ACC112 (cell line): ENCODE results near the gene KCNMA1.
A peak's percentile ranks its signal among the peaks of the same experiment; 100 is the strongest.

Experiments used
- H2AFZ ChIP-seq: fragments of 200-600 bp; sonication (generic); one replicate; pipeline ENCODE4 v1.6.0; 2017; ENCODE audit warnings: antibody characterized with exemption, low read length; ENCODE audit not compliant: unreplicated experiment
- H3K27ac ChIP-seq: fragments of 200-600 bp; sonication (generic); 2 replicates; pipeline ENCODE4 v1.5.1; 2014; ENCODE audit warnings: low read depth, mild to moderate bottlenecking, antibody characterized with exemption, low read length, moderate library complexity
- H3K27me3 ChIP-seq: fragments of 200-600 bp; sonication (generic); 2 replicates; pipeline ENCODE4 v1.6.1; 2014; ENCODE audit warnings: mild to moderate bottlenecking, antibody characterized with exemption, low read length, moderate library complexity, mixed read lengths; ENCODE audit not compliant: insufficient read depth
- H3K36me3 ChIP-seq: fragments of 200-600 bp; sonication (generic); 2 replicates; pipeline ENCODE4 v1.6.1; 2016; ENCODE audit warnings: mild to moderate bottlenecking, antibody characterized with exemption, low read length, moderate library complexity, mixed read lengths; ENCODE audit not compliant: insufficient read depth
- H3K4me1 ChIP-seq: fragments of 200-600 bp; sonication (generic); one replicate; pipeline ENCODE4 v1.6.1; 2016; ENCODE audit warnings: low read length, mixed read lengths; ENCODE audit not compliant: insufficient read depth, unreplicated experiment, control insufficient read depth
- H3K4me3 ChIP-seq: fragments of 200-600 bp; sonication (generic); 2 replicates; pipeline ENCODE4 v1.5.1; 2014; ENCODE audit warnings: mild to moderate bottlenecking, low read depth, low read length
- H3K79me2 ChIP-seq: fragments of 200-600 bp; sonication (generic); one replicate; pipeline ENCODE4 v1.6.0; 2016; ENCODE audit warnings: low read length; ENCODE audit not compliant: control insufficient read depth, unreplicated experiment, insufficient read depth

KCNMA1 gene

DNA sequence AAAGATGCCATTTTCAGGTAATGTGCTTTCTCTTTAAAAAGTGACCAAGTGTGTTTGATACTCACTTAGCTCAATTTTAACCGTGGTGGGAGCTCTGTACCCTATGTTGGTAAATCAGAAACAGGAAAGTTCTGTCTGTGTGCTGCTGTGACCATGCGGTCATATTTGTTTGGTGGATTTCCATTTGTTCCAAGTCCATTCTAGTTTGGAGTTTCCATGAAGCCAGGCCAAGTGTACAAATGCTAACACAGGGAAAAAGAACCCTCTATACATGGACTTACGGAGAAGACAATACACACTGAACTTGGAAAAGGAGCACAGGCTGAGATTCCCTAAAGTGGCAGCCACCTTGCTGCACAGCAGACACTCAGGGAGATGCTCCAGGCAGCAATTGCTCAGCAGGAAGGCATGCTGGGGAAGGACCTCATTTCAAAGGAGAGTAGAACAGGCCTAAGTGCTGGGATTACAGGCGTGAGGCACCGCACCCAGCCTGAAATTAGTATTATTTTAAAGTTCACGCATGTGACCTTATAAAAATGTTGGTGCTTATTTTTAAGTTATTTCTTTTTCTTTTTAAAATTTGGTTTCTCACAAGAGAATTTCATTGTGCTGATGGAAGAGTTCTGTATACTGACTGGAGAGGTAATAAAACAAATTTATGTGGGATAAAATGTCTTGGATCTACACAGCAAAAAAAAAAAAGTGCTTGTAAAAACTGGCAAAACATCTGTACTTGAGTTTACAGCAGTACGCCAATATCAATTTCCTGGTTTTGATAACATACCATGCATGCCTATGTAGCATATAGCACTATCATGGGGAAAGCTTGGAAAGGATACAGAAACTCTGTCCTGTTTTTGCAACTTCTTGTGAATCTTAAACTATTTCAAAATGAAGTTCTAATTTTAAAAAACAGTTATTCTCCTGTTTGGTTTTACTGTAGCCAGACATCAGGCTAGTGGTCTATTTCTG is 436.2 kb downstream of the KCNMA1 start:
- no peaks in the 10 kb centered on the region for H3K79me2 ChIP-seq

DNA sequence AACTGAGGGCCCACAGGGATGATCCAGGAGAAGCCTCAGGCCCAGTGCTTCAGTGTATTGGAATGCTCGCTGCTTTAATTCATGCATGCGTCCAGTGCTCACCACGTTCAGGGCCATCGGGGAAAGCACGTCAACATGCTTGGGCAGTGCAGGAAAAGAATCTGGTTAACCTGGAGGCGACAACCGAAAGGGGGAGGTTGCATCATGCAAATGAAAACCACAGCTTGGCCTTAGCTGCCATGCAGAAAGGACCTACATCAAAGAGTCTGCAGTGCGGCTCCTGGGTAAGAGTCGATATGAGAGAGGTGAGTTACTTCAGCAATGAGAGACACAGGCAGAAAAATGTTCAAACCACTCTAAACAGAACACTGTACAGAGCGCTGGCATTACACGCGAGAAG is 440.1 kb downstream of the KCNMA1 start:
- no peaks in the 10 kb centered on the region for H3K79me2 ChIP-seq
- no peaks in the 10 kb centered on the region for H3K27me3 ChIP-seq
- H3K27ac ChIP-seq: no peak overlapping the region
- H3K36me3 ChIP-seq: no peaks in the 10 kb centered on the region
- no peak overlapping the region for H2AFZ ChIP-seq
- H3K4me3 ChIP-seq: no peak overlapping the region
- H3K4me1 ChIP-seq: peaks cover 20% of the 10 kb centered on the region

More for the DNA sequence above, 436.2 kb downstream of the KCNMA1 start:
- Histone ChIP-seq H2AFZ (no peak overlapping the region), H3K27ac (no peak overlapping the region), H3K27me3 (no peaks in the 10 kb centered on the region), H3K4me3 (no peak overlapping the region), H3K4me1 (no peaks in the 10 kb centered on the region), H3K36me3 (no peaks in the 10 kb centered on the region)

DNA sequence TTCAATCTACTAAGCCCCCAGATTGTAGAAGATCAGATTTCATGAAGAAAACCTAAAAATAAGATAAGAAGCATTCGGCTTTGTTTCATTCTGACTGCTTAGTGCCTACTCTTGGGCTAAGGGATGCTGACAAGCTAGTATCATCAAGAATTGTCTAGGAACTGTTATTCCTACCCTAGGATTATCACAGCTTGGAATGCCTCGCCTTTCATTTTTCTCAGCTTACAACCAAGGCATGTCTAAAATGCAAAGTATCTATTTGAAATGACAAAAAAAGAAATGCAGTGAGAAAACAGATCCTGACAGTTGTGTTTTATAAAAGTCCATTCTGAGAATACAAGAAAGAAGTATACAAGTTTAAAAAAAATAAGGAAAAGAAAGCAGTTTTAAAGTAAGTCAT is 441.0 kb downstream of the KCNMA1 start:
- Histone ChIP-seq H2AFZ (no peak overlapping the region), H3K79me2 (no peaks in the 10 kb centered on the region), H3K36me3 (no peaks in the 10 kb centered on the region)

DNA sequence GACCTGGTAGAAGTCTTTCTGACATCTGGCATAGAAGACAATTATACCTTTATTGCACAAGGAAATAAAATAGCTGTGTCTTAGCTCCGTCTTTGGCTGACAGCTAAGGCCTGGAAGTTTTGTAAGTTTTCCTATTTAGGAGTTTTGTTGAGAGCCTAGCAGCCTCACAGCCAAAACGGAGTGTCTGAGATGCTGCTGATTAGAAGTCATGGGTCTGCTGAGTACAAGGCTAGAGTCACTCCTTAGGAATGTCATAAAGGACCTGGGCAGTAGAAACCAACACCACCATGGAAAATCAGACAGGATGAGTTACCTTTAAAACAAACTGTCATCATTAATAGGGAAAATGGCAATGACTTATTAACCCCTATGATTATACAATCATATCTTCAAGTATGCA is 442.5 kb downstream of the KCNMA1 start:
- Histone ChIP-seq H3K27me3 (no peaks in the 10 kb centered on the region), H3K79me2 (no peaks in the 10 kb centered on the region), H3K4me3 (no peak overlapping the region), H2AFZ (no peak overlapping the region), H3K4me1 (peaks cover 29% of the 10 kb centered on the region), H3K27ac (peak overlapping the region; percentile 50), H3K36me3 (no peaks in the 10 kb centered on the region)

More for the DNA sequence above, 441.0 kb downstream of the KCNMA1 start:
- no peaks in the 10 kb centered on the region for H3K27me3 ChIP-seq
- H3K4me3 ChIP-seq: no peak overlapping the region
- no peak overlapping the region for H3K27ac ChIP-seq
- peaks cover 29% of the 10 kb centered on the region for H3K4me1 ChIP-seq

DNA sequence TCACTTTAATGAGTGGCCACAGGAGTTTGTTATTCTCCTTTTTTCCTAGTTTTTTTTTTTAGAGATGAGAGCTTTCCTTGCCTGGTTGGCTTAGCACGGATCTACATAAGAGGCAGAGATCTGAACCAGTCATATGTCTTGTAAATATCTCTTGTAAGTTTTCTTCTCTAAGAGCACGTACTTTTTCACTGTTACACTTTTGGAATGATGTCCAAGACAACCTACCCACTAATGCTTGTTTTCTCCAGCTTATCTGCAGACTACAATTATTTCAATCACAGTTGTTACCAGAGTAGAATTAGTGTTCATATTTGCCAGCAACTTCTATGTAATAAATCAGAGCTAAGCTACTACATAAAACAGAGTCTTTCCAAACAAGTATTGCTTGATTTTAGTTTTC is 444.6 kb downstream of the KCNMA1 start:
- no peaks in the 10 kb centered on the region for H3K27me3 ChIP-seq
- H2AFZ ChIP-seq: no peak overlapping the region
- no peaks in the 10 kb centered on the region for H3K36me3 ChIP-seq
- no peak overlapping the region for H3K27ac ChIP-seq
- no peak overlapping the region for H3K4me3 ChIP-seq
- H3K79me2 ChIP-seq: no peaks in the 10 kb centered on the region
- H3K4me1 ChIP-seq: peaks cover 39% of the 10 kb centered on the region

DNA sequence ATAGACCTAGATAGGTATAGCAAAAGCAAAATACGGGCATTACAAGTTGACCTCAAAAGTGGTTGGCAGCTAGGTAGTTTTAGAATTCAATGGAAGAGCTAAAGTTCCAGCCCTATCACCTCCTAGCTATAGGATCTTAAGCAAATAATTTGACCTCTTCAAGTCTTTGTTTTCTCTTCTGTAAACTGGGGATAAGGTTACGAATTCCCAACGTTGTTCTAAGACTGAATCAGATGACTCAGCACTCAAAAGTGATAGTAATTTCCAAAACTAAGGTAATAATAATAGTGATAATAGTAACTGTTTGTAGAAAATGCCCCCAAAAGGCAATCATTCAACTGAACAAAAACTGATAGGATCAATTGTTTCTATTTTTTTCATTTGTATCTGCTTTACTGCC is 445.2 kb downstream of the KCNMA1 start:
- H2AFZ ChIP-seq: no peak overlapping the region
- H3K79me2 ChIP-seq: no peaks in the 10 kb centered on the region
- no peaks in the 10 kb centered on the region for H3K36me3 ChIP-seq

DNA sequence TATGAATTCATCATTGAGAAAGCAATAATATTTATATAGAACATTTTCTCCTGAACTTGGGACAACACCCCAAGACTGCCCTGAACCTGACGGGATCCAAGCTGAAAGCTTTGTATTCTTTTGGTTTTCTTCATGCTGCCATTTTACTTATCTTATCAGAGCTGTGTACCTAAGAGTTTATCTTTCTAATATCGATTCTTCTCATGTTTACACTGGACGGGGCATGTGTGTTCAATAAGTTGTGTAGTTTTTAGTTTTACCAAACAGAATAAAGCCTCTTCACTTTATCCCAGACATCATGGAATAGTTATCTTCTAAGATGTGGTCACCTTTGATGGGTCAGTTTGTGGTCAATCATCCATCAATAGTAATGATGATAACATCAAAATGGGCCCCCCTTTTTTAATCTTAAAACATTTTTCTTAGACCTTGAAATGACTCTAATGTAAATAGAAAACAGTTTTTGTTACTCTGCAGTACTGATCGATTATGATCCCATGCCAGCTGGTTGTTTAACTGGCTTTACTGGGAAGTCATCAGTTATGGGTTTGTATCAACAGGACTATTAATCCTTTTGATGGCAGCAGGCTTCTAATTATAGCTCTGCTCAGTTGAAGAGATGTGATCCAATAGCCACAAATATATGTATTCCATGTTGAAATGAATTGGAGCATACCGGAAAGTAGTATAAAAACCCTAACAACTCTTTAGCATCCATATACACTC is 446.1 kb downstream of the KCNMA1 start:
- Histone ChIP-seq H3K36me3 (no peaks in the 10 kb centered on the region), H2AFZ (no peak overlapping the region), H3K27ac (no peak overlapping the region), H3K79me2 (no peaks in the 10 kb centered on the region), H3K4me1 (peaks cover 51% of the 10 kb centered on the region), H3K27me3 (no peaks in the 10 kb centered on the region), H3K4me3 (no peak overlapping the region)

More for the DNA sequence above, 445.2 kb downstream of the KCNMA1 start:
- H3K4me3 ChIP-seq: no peak overlapping the region
- H3K27ac ChIP-seq: no peak overlapping the region
- peaks cover 45% of the 10 kb centered on the region for H3K4me1 ChIP-seq
- no peaks in the 10 kb centered on the region for H3K27me3 ChIP-seq

DNA sequence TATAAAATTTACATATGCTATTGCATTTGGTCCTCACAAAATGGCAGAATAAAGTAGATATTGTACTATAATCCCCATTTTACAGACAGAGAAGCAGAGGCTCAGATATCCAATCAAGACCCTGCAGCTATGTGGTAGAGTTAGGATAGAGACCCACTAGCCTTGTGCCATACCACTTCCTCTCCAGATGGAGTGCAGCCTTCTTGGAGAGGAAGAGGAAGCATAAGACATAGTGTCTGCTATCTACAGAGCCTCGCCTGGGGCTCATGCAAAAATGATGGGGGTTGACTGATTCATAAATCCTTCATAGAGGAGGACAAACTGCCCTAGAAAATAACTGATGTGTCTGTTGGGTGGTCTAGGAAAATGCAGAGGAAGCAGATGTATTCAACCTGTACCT is 447.3 kb downstream of the KCNMA1 start:
- Histone ChIP-seq H3K36me3 (no peaks in the 10 kb centered on the region), H3K4me3 (no peak overlapping the region), H2AFZ (no peak overlapping the region), H3K79me2 (no peaks in the 10 kb centered on the region), H3K27me3 (no peaks in the 10 kb centered on the region), H3K4me1 (peaks cover 49% of the 10 kb centered on the region), H3K27ac (no peak overlapping the region)

DNA sequence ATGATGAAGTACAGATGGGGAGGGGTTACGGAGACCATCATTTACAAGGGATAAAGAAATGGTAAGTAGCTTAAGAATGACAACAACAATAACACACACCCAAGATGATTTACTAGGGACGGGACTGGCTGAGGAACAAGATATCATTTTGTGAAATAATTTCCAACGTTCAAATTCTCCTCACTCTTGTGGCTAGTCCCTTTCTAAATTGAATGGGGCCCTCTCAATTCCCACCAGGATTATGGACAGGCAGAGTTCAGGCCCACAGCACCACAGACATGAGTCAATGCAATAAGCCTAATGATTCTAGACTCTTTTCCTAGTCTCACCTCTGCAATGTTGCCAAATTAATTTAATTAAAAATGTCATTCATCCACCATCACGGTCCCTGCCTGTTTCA is 448.1 kb downstream of the KCNMA1 start:
- H2AFZ ChIP-seq: no peak overlapping the region
- H3K79me2 ChIP-seq: no peaks in the 10 kb centered on the region
- no peak overlapping the region for H3K4me3 ChIP-seq
- no peak overlapping the region for H3K27ac ChIP-seq
- no peaks in the 10 kb centered on the region for H3K27me3 ChIP-seq
- no peaks in the 10 kb centered on the region for H3K36me3 ChIP-seq
- peaks cover 41% of the 10 kb centered on the region for H3K4me1 ChIP-seq

DNA sequence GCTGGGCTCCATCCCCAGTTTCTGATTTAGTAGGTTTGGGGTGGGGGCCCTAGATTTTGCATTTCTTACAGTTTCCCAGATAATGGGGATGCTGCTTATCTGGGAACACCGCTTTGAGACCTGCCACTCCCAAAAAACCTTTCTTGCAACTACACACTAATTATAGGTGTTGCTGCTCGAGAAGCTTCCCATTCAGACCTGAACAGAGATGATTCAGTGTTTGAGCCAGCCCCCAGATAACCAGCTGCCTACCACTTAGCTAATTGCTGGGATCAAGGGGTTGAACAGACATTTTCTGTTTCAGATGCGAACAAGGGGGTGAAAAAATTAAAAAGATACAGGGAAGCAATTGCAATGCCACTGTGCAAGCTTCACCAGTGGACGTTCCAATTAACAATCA is 448.5 kb downstream of the KCNMA1 start:
- no peaks in the 10 kb centered on the region for H3K36me3 ChIP-seq
- H2AFZ ChIP-seq: no peak overlapping the region
- no peaks in the 10 kb centered on the region for H3K27me3 ChIP-seq
- H3K4me3 ChIP-seq: no peak overlapping the region
- H3K79me2 ChIP-seq: no peaks in the 10 kb centered on the region
- H3K4me1 ChIP-seq: peaks cover 37% of the 10 kb centered on the region
- H3K27ac ChIP-seq: no peak overlapping the region
